Fibroblast of pulmonary artery (primary cell): ENCODE data around the gene PATL2.
"Not testable (repeated sequence)": the region's sequence is repeated elsewhere in the genome, so short reads cannot be mapped to it uniquely, and the experiment has no call there.

Source experiments
- DNase-seq: peaks from one replicate; pipeline ENCODE4 v3.0.0-alpha.2; 2010; ENCODE audit warnings: low read depth
- H3K4me3 ChIP-seq: replicated peaks from 2 replicates; pipeline ENCODE4 v1.5.1; 2011; ENCODE audit warnings: low read depth, mild to moderate bottlenecking, control low read depth, low read length, moderate library complexity
- TF ChIP-seq, protein P1 (sequence below): IDR thresholded peaks from 2 replicates; pipeline ENCODE4 v1.5.1; 2011; ENCODE audit warnings: mild to moderate bottlenecking, control low read depth, low read length, inconsistent platforms; ENCODE audit errors: missing control alignments

The PATL2 gene

DNA sequence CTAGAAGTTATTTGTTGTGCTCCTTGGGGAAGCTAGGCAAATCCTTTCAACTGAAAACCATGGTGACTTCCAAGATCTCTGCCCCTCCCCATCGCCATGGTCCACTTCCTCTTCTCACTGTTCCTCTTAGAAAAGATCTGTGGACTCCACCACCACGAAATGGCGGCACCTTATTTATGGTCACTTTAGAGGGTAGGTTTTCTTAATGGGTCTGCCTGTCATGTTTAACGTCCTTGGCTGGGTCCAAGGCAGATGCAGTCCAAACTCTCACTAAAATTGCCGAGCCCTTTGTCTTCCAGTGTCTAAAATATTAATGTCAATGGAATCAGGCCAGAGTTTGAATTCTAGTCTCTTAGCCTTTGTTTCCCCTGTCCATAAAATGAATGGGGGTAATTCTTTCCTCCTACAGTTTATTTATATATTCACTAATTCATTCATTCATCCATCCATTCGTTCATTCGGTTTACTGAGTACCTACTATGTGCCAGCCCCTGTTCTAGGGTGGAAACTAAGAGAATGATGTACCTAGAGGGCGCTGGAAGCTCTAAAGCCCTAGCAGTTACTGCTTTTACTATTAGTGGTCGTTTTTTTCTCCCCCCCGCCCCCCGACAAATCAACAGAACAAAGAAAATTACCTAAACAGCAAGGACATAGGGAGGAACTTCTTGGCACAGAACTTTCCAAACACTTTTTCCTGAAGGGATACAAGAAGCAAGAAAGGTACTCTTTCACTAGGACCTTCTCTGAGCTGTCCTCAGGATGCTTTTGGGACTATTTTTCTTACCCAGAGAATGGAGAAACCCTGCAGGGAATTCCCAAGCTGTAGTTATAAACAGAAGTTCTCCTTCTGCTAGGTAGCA is 657 bp downstream of the PATL2 start:
- DNase-seq: peak; percentile 41
- TF ChIP-seq, protein P1, sequence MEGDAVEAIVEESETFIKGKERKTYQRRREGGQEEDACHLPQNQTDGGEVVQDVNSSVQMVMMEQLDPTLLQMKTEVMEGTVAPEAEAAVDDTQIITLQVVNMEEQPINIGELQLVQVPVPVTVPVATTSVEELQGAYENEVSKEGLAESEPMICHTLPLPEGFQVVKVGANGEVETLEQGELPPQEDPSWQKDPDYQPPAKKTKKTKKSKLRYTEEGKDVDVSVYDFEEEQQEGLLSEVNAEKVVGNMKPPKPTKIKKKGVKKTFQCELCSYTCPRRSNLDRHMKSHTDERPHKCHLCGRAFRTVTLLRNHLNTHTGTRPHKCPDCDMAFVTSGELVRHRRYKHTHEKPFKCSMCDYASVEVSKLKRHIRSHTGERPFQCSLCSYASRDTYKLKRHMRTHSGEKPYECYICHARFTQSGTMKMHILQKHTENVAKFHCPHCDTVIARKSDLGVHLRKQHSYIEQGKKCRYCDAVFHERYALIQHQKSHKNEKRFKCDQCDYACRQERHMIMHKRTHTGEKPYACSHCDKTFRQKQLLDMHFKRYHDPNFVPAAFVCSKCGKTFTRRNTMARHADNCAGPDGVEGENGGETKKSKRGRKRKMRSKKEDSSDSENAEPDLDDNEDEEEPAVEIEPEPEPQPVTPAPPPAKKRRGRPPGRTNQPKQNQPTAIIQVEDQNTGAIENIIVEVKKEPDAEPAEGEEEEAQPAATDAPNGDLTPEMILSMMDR: peak; percentile 43
- peak overlapping the region; percentile 98 for H3K4me3 ChIP-seq

DNA sequence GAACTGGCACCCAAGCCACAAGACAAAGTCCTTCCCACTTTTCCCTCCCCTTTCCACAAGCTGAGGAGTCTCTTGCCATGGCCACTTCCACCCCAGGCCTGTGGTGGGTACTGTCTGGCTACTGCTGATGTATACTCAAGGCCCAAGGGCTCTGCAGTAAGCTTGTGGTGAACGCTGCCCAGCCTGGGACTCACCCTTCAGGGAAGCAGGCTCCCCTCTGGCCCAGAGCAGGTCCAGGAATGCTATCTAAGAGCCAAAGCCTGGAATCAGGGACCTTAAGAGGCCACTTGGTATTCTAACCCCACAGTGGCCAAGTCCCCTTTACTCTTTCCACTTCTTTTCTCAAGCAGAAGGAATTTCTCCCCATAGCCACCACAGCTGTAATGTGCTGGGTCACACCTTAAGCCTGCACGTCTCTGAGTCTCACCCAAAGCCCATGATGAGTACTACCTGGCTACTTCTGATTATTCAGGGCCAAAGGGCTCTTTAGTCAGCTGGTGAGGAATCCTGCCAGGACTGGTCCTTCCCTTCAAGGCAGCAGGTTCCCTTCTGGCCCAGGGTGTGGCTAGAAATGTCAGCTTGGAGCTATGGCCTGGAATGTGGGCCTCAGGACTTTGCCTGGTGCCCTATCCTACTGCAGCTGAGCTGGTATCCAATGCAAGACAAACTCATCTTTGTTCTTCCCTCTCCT is 4.0 kb downstream of the PATL2 start:
- TF ChIP-seq, protein P1: no peak
- no peak overlapping the region for H3K4me3 ChIP-seq
- DNase-seq: no peak

DNA sequence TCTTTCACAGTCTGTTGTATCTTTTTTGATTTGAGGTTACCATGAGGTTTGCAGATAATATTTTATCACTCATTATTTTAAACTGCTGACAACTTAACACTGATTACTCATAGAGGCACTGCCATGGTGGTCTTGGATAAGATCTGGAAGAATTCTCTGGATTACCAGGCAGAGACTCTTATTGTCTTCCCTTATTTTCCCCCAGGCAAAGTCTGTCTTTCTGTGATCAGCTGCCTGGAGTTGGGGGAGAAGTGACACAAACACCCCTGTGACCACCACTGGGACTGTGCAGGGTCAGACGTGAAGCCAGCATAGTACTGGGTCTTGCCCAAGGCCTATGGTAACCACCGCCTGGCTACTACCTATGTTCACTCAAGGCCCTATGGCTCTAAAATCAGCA is 4.7 kb downstream of the PATL2 start:
- DNase-seq: no peak
- TF ChIP-seq, protein P1: no peak
- no peak overlapping the region for H3K4me3 ChIP-seq

DNA sequence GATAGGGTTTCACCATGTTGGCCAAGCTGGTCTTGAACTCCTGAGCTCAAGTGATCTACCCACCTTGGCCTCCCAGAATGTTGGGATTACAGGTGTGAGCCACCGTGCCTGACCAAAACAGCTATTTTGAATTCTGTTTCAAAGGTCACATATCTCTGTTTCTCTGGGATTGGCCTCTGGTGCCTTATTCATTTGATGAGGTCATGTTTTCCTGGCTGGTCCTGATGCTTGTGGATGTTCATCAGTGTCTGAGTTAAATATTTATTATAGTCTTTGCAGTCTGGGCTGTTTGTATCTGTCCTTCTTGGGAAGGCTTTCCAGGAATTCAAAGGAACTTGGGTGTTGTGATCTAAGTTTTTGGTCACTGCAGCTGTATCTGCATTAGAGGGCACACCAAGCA is 5.1 kb downstream of the PATL2 start:
- DNase-seq: no peak
- TF ChIP-seq, protein P1: no peak
- no peak overlapping the region for H3K4me3 ChIP-seq

DNA sequence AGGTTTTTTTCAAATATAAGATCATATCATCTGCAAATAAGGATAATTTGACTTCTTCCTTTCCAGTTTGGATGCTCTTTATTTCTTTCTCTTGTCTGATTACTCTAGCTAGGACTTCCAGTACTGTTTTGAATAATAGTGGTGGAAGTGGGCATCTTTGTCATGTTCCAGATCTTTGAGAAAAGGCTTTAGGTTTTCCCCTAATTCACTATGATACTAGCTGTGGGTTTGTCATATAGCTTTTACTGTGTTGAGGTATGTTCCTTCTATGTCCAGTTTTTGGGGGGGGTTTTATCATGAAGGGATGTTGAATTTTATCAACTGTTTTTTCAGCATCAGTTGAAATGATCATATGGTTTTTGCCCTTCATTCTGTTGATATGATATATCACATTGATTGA is 10.4 kb downstream of the PATL2 start:
- not testable (repeated sequence) for DNase-seq, H3K4me3 ChIP-seq

DNA sequence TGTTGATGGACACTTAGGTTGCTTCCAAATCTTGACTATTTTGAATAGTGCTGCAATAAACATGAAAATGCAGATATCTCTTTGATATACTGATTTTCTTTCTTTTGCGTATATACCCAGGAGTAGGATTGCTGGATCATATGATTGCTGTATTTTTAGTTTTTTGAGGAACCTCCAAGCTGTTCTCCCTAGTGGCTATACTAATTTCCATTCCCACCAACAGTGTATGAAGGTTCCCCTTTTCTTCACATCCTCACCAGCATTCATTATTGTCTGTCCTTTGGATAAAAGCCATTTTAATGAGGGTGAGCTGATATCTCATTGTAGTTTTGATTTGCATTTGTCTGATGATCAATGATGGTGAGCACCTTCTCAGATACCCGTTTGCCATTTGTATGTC is 12.5 kb downstream of the PATL2 start:
- DNase-seq: no peak
- TF ChIP-seq, protein P1: no peak
- no peak overlapping the region for H3K4me3 ChIP-seq

DNA sequence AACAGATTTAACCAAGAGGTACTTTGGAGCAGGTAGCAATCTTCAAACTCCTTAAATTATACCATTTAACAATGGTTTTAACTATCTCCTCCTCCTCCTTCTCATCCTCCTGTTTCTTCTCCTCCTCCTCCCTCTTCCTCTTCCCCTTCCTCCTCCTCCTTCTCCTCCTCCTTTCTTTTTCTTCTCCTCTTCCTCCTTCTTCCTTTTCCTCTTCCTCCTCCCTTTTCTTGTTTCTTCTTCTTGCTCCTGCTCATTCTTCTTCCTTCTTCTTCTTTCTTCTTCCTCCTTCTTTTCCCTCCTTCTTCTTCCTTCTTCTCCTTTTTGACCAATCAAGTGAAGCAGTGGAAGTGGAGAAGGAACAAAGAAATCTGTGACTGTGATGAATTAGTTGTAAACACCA is 14.1 kb downstream of the PATL2 start:
- TF ChIP-seq, protein P1: no peak
- no peak for DNase-seq
- H3K4me3 ChIP-seq: no peak overlapping the region
